H7 (cell line): Measurements from ENCODE around the gene ROR1. TPM values are rescaled to one million over a fixed set of nuclear protein-coding genes. Genes with fewer than 3 reads are reported as not detected.

Experiments used
- DNase-seq: peaks from one replicate; pipeline ENCODE4 v3.0.0; 2012
- H3K27me3 ChIP-seq: 2 replicates; pipeline ENCODE4 v1.6.0; 2011; ENCODE audit warnings: mild to moderate bottlenecking, low read length; ENCODE audit not compliant: control insufficient read depth, insufficient read depth
- H3K36me3 ChIP-seq: replicated peaks from 2 replicates; pipeline ENCODE4 v1.5.1; 2011; ENCODE audit warnings: low read length; ENCODE audit not compliant: control insufficient read depth, insufficient read depth
- H3K4me3 ChIP-seq: 2 replicates; pipeline ENCODE4 v1.5.1; 2011; ENCODE audit warnings: low read depth, mild to moderate bottlenecking, control low read depth, low read length, moderate library complexity; ENCODE audit not compliant: insufficient read depth
- total RNA-seq: library from RNA; depleted of rRNA; stranded (reverse); fragments of >200 nt; shearing (Covaris generic); gene quantifications from 2 replicates; pipeline ENCODE4 v1.2.3, GENCODE V29; 2014

The ROR1 gene
- total RNA-seq, 1 experiment from 2014 or later = 63.4 TPM

DNA sequence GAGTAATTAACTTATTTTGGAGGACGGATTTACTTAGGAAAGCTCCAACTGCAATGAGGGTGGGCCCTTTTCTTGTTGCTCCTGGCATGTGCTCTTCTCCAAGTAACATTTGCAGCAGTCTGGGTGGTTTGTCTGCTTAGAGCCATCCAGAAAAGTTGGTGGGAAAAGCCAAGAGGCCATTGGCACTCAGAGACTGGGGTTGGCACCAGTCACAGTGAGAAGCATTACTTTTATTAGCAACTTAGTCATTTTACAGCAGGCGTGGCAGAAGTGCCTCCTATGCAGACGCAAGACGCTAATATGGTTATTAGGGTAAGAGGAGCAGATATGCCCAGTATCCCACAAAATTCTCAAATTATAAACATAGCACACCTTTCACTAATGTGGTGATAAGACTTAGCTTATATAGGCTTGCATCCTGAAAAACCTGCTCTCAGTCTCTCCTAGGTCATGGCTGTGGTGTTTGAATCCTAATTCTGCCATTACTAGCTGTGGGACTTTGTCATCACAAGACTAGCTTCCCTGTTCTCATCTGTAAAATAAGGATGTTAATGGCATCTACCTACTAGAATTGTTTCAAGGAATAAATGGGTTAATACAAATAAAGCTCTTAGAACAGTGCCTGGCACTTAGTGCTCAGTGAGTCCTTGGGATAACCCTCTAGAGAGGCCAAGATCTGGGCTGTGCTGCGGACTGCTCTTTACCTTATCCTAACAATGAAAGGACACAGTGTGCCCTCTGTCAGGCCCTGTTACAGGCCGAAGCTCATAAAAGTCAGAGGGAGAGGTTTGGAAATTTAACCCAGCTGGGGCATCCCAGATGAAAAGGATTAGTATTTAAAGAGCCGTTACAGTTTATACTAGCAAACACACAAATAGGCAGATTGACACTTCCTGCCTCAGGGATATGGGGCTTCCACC lies 154.6 kb downstream of the ROR1 start:
- no peak overlapping the region for H3K4me3 ChIP-seq
- no peaks in the 10 kb centered on the region for H3K36me3 ChIP-seq
- no peaks in the 10 kb centered on the region for H3K27me3 ChIP-seq
- no peak for DNase-seq

DNA sequence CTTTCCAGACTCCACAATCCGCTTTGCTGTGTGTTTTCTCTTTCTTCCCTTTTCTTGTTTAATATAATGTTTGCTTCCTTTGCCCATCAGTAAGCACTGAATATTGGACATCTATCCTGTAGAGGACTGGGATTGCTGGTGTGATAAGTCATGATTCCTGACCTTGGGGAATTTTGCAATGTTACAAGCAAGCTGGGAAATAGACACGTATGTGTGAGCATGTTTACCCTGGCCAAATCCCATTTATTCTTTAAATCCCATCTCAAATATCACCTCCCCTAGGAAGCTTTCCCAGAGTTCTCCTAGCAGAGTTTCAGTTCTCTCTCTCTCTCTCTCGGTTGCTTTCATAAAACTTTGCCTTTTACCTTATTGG lies 155.3 kb downstream of the ROR1 start:
- no peak for DNase-seq
- Histone ChIP-seq H3K36me3 (no peaks in the 10 kb centered on the region), H3K4me3 (no peak overlapping the region), H3K27me3 (no peaks in the 10 kb centered on the region)

DNA sequence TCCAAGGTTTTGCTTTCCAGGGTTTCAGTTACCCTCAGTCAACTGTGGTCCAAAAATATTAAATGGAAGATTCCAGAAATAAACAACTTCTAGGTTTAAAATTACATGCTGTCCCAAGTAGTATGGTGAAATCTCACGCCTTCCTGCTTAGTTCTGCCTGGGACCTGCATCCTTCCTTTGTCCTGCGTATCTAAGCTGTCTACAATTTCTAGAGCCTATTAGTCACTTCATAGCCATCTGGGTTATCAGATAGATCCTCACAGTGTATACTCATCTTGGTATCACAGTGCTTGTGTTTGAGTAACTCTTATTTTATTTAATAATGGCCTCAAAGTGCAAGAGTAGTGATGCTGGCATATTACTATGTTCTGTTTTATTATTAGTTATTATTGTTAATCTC lies 157.7 kb downstream of the ROR1 start:
- H3K4me3 ChIP-seq = no peak overlapping the region
- H3K36me3 ChIP-seq = no peaks in the 10 kb centered on the region
- no peaks in the 10 kb centered on the region for H3K27me3 ChIP-seq
- no peak for DNase-seq

GRCh38 chr1:63934697-63935096 lies 160.9 kb downstream of the ROR1 start:
- no peak for DNase-seq
- H3K36me3 ChIP-seq = no peaks in the 10 kb centered on the region
- H3K4me3 ChIP-seq = no peak overlapping the region
- no peaks in the 10 kb centered on the region for H3K27me3 ChIP-seq

DNA sequence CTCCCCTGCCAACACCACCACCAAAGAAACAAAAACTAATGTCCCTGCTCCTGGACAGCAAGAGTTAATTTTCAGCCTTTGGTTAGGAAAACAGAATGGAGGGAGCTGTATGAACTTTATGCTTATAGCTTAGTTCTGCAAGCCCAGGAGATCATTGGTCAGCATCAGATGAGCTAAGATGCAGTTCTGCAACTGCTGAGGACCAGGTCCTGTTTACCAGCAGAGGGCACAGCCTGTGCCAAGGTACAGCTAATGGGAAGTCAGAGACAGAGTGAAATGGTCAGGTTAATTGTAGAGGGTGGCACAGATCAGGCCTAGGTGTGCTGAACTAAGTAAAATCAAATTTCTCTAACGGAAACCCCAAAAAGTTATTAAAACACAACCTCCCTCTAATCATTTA lies 161.3 kb downstream of the ROR1 start:
- no peaks in the 10 kb centered on the region for H3K27me3 ChIP-seq
- no peaks in the 10 kb centered on the region for H3K36me3 ChIP-seq
- H3K4me3 ChIP-seq = no peak overlapping the region
- no peak for DNase-seq

- no peak for DNase-seq
- Histone ChIP-seq H3K4me3 (no peak overlapping the region), H3K27me3 (no peaks in the 10 kb centered on the region)
Measured at GRCh38 chr1:63935553-63935952, 161.7 kb downstream of the ROR1 start.

DNA sequence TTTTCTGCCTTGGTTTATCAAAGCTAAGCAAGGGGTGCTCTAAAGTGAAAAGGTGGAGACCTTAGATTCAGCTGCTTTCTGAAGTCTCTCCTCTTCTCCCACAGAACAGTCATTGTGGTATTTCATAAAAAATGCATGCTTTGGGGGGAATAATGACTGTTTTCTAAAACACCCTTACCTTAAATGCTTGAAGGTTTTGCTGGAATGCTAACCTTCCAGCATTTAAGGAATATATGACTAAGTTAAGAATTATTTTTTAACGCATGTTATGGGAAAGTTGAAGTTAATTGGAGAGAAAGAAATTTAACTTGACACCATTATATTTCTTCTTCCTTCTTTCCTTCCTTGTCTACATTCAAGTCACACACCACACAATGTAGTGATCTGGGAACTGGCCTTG lies 162.5 kb downstream of the ROR1 start:
- Histone ChIP-seq H3K27me3 (no peaks in the 10 kb centered on the region), H3K36me3 (no peaks in the 10 kb centered on the region), H3K4me3 (no peak overlapping the region)
- no peak for DNase-seq

More at GRCh38 chr1:63935553-63935952, 161.7 kb downstream of the ROR1 start:
- no peaks in the 10 kb centered on the region for H3K36me3 ChIP-seq

GRCh38 chr1:63936801-63937200 lies 163.0 kb downstream of the ROR1 start:
- DNase-seq = no peak
- H3K27me3 ChIP-seq = no peaks in the 10 kb centered on the region
- H3K4me3 ChIP-seq = no peak overlapping the region
- no peaks in the 10 kb centered on the region for H3K36me3 ChIP-seq

DNA sequence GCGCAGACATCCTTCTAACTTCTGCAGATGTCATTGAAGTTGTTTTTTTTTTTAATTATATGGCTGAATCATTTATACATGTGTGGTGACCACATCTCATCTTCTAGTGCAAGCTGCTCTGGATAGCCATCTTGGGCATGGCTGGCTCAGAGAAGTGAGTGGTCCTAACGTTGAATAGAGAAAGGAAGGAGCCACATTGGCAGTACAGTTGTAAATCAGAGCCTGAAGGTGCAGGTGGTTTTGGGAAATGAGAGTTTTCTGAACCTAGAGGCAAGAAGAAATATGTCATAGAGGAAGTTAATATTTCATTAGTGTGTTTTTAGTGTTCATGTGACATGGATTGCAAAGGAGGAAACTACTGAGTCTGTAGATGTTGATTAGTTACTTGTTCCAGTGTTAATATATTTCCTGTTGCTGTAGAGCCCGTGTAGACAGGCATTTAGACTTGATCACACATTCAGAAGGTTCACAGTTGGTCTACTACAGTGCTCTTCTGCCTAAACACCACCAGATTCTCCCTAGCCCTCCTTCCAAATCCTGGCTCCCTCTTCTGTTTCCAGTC lies 163.7 kb downstream of the ROR1 start:
- DNase-seq = no peak
- no peak overlapping the region for H3K4me3 ChIP-seq

GRCh38 chr1:63940440-63940839 lies 166.6 kb downstream of the ROR1 start:
- no peak for DNase-seq
- Histone ChIP-seq H3K4me3 (no peak overlapping the region), H3K36me3 (no peaks in the 10 kb centered on the region), H3K27me3 (no peaks in the 10 kb centered on the region)

More for the DNA sequence above, 163.7 kb downstream of the ROR1 start:
- no peaks in the 10 kb centered on the region for H3K36me3 ChIP-seq
- H3K27me3 ChIP-seq = no peaks in the 10 kb centered on the region

- H3K36me3 ChIP-seq = no peaks in the 10 kb centered on the region
- no peak for DNase-seq
- no peak overlapping the region for H3K4me3 ChIP-seq
- H3K27me3 ChIP-seq = no peaks in the 10 kb centered on the region
Measured at GRCh38 chr1:63943393-63943792, 169.6 kb downstream of the ROR1 start.

GRCh38 chr1:63945943-63946342 lies 172.1 kb downstream of the ROR1 start:
- Histone ChIP-seq H3K4me3 (no peak overlapping the region), H3K27me3 (no peaks in the 10 kb centered on the region), H3K36me3 (no peaks in the 10 kb centered on the region)
- no peak for DNase-seq

GRCh38 chr1:63946866-63947491 lies 173.2 kb downstream of the ROR1 start:
- H3K4me3 ChIP-seq = no peak overlapping the region
- H3K36me3 ChIP-seq = no peaks in the 10 kb centered on the region
- no peaks in the 10 kb centered on the region for H3K27me3 ChIP-seq
- DNase-seq = no peak

DNA sequence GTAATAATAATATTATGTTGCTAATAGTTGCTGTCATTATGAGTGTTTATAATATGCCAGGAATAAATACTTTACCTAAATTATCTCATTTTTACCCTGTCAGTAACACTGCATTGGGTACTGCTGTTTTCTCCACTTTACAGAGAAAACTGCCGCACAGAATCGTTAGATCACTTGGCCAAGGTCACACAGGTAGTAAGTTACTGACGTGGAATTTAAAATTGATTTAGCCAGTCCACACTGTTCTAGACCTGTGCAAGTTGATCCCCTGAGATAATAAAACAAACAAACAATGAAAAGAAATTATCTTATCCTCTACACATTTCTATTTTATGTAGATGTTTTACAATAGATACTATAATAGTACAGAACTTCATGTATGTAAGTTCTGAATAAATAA lies 174.1 kb downstream of the ROR1 start:
- DNase-seq = no peak
- no peaks in the 10 kb centered on the region for H3K27me3 ChIP-seq

DNA sequence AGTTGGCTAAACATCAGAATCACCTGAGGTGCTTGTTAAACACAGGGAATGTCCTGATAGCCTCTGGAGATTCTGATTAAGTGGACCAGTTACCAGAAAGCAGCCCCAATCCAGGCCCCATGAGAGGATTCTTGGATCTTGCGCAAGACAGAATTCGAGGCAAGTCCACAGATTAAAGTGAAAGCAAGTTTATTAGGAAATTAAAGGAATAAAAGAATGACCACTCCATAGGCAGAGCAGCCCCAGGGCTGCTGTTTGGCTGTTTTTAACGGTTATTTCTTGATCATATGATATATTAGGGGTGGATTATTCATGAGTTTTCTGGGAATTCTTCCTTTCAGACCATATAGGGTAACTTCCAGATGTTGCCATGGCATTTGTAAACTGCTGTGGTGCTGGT lies 176.2 kb downstream of the ROR1 start:
- H3K36me3 ChIP-seq = no peaks in the 10 kb centered on the region
- no peak overlapping the region for H3K4me3 ChIP-seq
- no peak for DNase-seq
- H3K27me3 ChIP-seq = no peaks in the 10 kb centered on the region

More for the DNA sequence above, 174.1 kb downstream of the ROR1 start:
- Histone ChIP-seq H3K4me3 (no peak overlapping the region), H3K36me3 (no peaks in the 10 kb centered on the region)
